Measurements from ENCODE around the gene MRPL49. TPM values are rescaled to one million over a fixed set of nuclear protein-coding genes. Genes with fewer than 3 reads are reported as not detected.
A peak's percentile ranks its signal among the peaks of the same experiment; 100 is the strongest.
"Not testable (repeated sequence)": the region's sequence is repeated elsewhere in the genome, so short reads cannot be mapped to it uniquely, and the experiment has no call there.

The MRPL49 gene
- total RNA-seq, 2 donors from 2014 or later: 42.8 to 44.8 TPM

- peak within 1 kb of the TSS; percentile 94 for H3K4me3 Mint-ChIP-seq
- no peaks in the 10 kb centered on the region for H3K9me3 ChIP-seq (ENCODE audit: control insufficient read depth, low read length, poor library complexity, severe bottlenecking)
- H3K4me1 Mint-ChIP-seq: peaks cover 36% of the 10 kb centered on the region
- peak; percentile 96 to 100 (median 99) for DNase-seq
- H3K27ac Mint-ChIP-seq: peak within 1 kb of the TSS; percentile 99
- H3K27me3 Mint-ChIP-seq: no peaks in the 10 kb centered on the region
- peaks cover 10% of the 10 kb centered on the region for H3K36me3 Mint-ChIP-seq (ENCODE audit: low read depth)
- ATAC-seq: peak; percentile 75
These were observed 4.7 kb upstream of the MRPL49 start, which contains the start of gene ZNHIT2 for GRCh38 chr11:65117206-65118096. Gene ZNHIT2, minus strand, starts transcription at chr11:65117701. Its CDS starts 48 bp downstream, at chr11:65117653.

GRCh38 chr11:65118097-65118837, 3.9 kb upstream of the MRPL49 start:
- no peak for DNase-seq
- Mint-ChIP-seq H3K4me3 (peak overlapping the region; percentile 94), H3K4me1 (peaks cover 31% of the 10 kb centered on the region)

GRCh38 chr11:65118891-65119669, 3.0 kb upstream of the MRPL49 start:
- Mint-ChIP-seq H3K4me3 (peak overlapping the region; percentile 28), H3K27ac (peak overlapping the region; percentile 99), H3K4me1 (peaks cover 28% of the 10 kb centered on the region)
- not testable (repeated sequence) for H3K36me3 Mint-ChIP-seq (ENCODE audit: low read depth); ATAC-seq; DNase-seq; H3K27me3 Mint-ChIP-seq; H3K9me3 ChIP-seq (ENCODE audit: control insufficient read depth, low read length, poor library complexity, severe bottlenecking)

More at GRCh38 chr11:65118097-65118837, 3.9 kb upstream of the MRPL49 start:
- no peaks in the 10 kb centered on the region for H3K9me3 ChIP-seq (ENCODE audit: control insufficient read depth, low read length, poor library complexity, severe bottlenecking)
- no peak for ATAC-seq
- Mint-ChIP-seq H3K27ac (peak overlapping the region; percentile 99), H3K36me3 (ENCODE audit: low read depth) (peaks cover 10% of the 10 kb centered on the region), H3K27me3 (no peaks in the 10 kb centered on the region)

GRCh38 chr11:65119670-65119995, 2.5 kb upstream of the MRPL49 start:
- H3K4me1 Mint-ChIP-seq: peaks cover 31% of the 10 kb centered on the region
- H3K36me3 Mint-ChIP-seq (ENCODE audit: low read depth): peaks cover 12% of the 10 kb centered on the region
- no peaks in the 10 kb centered on the region for H3K27me3 Mint-ChIP-seq
- H3K9me3 ChIP-seq (ENCODE audit: control insufficient read depth, low read length, poor library complexity, severe bottlenecking): no peaks in the 10 kb centered on the region
- ATAC-seq (no peak), DNase-seq (no peak)
- peak overlapping the region; percentile 28 for H3K4me3 Mint-ChIP-seq
- peak overlapping the region; percentile 99 for H3K27ac Mint-ChIP-seq

- peaks cover 12% of the 10 kb centered on the region for H3K36me3 Mint-ChIP-seq (ENCODE audit: low read depth)
These were observed 1.3 kb upstream of the MRPL49 start for GRCh38 chr11:65120831-65121230.

GRCh38 chr11:65121447-65121864, 665 bp upstream of the MRPL49 start:
- ATAC-seq (no peak), DNase-seq (no peak)
- H3K9me3 ChIP-seq (ENCODE audit: control insufficient read depth, low read length, poor library complexity, severe bottlenecking): no peaks in the 10 kb centered on the region
- Mint-ChIP-seq H3K4me3 (peak overlapping the region; percentile 99), H3K27me3 (no peaks in the 10 kb centered on the region), H3K4me1 (peaks cover 31% of the 10 kb centered on the region), H3K27ac (peak overlapping the region; percentile 99), H3K36me3 (ENCODE audit: low read depth) (peaks cover 12% of the 10 kb centered on the region)

More at GRCh38 chr11:65120831-65121230, 1.3 kb upstream of the MRPL49 start:
- H3K4me3 Mint-ChIP-seq: peak overlapping the region; percentile 99
- H3K9me3 ChIP-seq (ENCODE audit: control insufficient read depth, low read length, poor library complexity, severe bottlenecking): no peaks in the 10 kb centered on the region
- no peaks in the 10 kb centered on the region for H3K27me3 Mint-ChIP-seq
- H3K27ac Mint-ChIP-seq: peak overlapping the region; percentile 99
- peaks cover 31% of the 10 kb centered on the region for H3K4me1 Mint-ChIP-seq
- DNase-seq: no peak
- ATAC-seq: no peak

GRCh38 chr11:65124480-65125196, 2.5 kb downstream of the MRPL49 start:
- peak overlapping the region; percentile 39 for H3K27ac Mint-ChIP-seq
- DNase-seq: no peak
- no peaks in the 10 kb centered on the region for H3K9me3 ChIP-seq (ENCODE audit: control insufficient read depth, low read length, poor library complexity, severe bottlenecking)
- H3K36me3 Mint-ChIP-seq (ENCODE audit: low read depth): peaks cover 12% of the 10 kb centered on the region
- H3K4me3 Mint-ChIP-seq: peak overlapping the region; percentile 59
- ATAC-seq: no peak
- H3K27me3 Mint-ChIP-seq: no peaks in the 10 kb centered on the region
- peaks cover 17% of the 10 kb centered on the region for H3K4me1 Mint-ChIP-seq

GRCh38 chr11:65125197-65126056, 3.3 kb downstream of the MRPL49 start:
- Mint-ChIP-seq H3K27me3 (no peaks in the 10 kb centered on the region), H3K36me3 (ENCODE audit: low read depth) (peaks cover 12% of the 10 kb centered on the region), H3K4me1 (peaks cover 17% of the 10 kb centered on the region), H3K4me3 (no peak overlapping the region), H3K27ac (no peak overlapping the region)
- H3K9me3 ChIP-seq (ENCODE audit: control insufficient read depth, low read length, poor library complexity, severe bottlenecking): no peaks in the 10 kb centered on the region
- DNase-seq: no peak
- no peak for ATAC-seq

GRCh38 chr11:65126624-65127274, 4.6 kb downstream of the MRPL49 start:
- peaks cover 12% of the 10 kb centered on the region for H3K36me3 Mint-ChIP-seq (ENCODE audit: low read depth)
- H3K4me3 Mint-ChIP-seq: no peak overlapping the region
- H3K27ac Mint-ChIP-seq: no peak overlapping the region
- H3K9me3 ChIP-seq (ENCODE audit: control insufficient read depth, low read length, poor library complexity, severe bottlenecking): no peaks in the 10 kb centered on the region
- no peaks in the 10 kb centered on the region for H3K27me3 Mint-ChIP-seq
- peaks cover 14% of the 10 kb centered on the region for H3K4me1 Mint-ChIP-seq
- DNase-seq (no peak), ATAC-seq (no peak)

GRCh38 chr11:65127473-65128181, 5.5 kb downstream of the MRPL49 start:
- H3K9me3 ChIP-seq (ENCODE audit: control insufficient read depth, low read length, poor library complexity, severe bottlenecking): no peaks in the 10 kb centered on the region
- peaks cover 7% of the 10 kb centered on the region for H3K36me3 Mint-ChIP-seq (ENCODE audit: low read depth)
- no peak overlapping the region for H3K4me3 Mint-ChIP-seq
- no peak for ATAC-seq
- H3K27me3 Mint-ChIP-seq: no peaks in the 10 kb centered on the region
- peaks cover 9% of the 10 kb centered on the region for H3K4me1 Mint-ChIP-seq
- H3K27ac Mint-ChIP-seq: peak overlapping the region; percentile 43
- DNase-seq: no peak

All from T-helper 17 cell (primary cell).